ENCODE results near the gene TNFRSF11A.

Gene TNFRSF11A

DNA sequence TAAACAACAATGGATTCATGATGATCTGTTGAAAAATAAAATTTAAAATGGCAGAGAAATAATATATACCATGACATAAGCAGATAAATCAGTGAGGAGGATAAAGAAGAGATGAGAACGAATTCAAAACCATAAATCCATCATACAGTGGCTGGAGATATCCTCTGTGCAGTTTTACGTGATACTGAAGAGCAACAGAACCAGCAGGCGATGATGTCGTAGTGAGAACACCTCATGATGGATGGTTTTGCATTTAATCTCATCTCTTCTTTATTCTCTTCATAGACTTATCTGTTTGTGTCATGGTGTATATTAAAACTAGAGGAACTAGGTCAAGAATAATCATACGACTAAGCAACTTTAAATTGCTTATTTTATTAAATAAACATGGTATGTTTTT lies 56.3 kb downstream of the TNFRSF11A start:
- DNase-seq = no peak

GRCh38 chr18:62384068-62384467 lies 59.0 kb downstream of the TNFRSF11A start:
- no peak for DNase-seq

GRCh38 chr18:62384610-62385097 lies 59.5 kb downstream of the TNFRSF11A start:
- DNase-seq = no peak

DNA sequence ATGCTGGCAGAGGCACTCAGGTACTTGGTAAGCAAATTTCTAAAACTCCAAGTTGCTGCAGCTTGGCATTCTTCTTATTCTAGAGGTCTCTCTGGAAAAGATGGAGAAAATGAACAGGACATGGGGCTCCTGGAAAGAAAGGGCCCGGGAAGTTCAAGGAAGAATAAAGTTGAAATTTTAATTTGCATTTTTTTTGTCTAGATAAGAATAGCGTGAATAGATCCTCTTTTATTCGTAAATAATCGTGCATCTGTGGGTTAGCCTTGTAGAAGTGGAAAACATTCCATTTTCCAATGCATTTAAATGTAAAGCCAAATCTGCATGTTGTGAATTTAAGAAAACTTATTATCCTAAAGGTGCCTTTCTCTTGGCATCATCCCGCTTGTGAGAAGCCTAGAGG lies 61.0 kb downstream of the TNFRSF11A start:
- no peak for DNase-seq

GRCh38 chr18:62386601-62387000 lies 61.5 kb downstream of the TNFRSF11A start:
- no peak for DNase-seq

GRCh38 chr18:62387257-62387656 lies 62.1 kb downstream of the TNFRSF11A start:
- no peak for DNase-seq

DNA sequence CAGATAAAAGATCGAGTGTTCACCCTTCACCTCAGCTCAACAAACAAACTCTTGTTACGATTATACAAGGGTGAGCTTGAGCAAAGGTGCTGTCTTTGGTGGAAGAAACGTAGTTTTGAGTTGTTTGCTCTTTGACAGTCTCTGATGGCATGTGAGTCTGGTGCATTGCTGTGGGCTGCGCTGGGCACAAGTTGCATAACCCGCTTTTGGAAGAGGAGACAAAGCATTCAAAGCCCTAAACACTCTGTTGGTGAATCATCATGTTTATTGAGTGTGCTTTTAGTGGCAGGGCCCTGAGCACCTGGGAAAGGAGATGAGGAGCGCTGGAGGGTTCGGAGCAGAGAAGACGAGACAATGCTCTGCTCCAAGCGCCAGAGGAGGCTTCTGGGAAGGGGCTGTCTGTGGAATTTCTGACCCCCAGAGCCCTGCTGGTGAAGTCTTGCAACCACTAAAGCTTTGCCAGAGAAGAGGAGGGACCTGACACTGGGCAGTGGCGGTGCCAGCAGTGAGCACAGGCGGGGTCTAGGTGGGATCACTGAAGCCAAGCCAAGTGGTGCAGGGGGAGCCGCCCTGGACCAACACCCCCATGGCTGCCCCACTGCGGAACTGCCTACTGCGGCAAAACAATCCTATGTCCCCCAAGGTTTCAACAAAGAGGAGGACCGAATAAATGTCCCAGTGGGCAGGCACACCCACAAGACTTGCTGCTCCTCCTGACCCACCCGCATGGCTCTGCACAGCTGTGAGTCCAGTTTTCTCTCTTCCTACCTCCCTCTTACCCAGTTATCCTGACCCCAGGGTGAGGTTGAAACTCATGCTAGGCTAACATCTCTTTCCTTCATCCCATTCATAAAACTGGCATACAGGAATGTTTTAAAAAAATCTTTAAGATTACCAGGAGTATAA lies 64.0 kb downstream of the TNFRSF11A start:
- DNase-seq = no peak

DNA sequence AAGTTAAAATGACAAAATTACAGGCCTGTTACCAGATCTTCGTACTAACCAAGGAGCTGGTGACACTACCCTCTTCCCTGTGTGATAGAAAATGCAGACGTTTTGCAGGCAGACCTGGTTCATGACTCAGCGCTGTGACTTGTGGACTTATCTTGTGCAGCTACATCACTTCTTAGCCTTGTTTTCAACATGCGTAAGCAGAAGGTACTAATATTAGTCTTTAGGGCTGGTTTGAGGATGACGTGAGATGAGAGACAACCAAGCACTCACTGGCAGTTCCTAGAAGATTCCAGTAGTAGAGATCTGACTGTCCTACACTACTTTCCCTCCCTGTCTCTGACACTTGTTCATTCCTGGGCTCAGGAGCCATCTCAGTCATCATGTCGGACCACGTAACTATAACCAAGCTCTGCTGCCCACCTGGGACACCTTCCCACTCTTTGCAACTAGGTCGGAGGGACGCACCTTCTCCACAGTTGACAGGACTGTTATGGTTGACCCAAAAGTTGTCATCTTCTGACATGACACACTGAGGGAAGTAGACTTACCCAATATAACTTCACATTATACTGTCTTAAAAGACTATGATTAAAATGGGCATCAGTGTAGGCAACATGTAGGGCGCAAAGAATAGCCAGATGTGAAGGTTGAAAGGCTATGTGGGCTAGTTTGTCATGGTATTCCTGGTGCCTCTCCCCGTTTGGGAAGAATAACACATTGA lies 64.8 kb downstream of the TNFRSF11A start:
- no peak for DNase-seq

DNA sequence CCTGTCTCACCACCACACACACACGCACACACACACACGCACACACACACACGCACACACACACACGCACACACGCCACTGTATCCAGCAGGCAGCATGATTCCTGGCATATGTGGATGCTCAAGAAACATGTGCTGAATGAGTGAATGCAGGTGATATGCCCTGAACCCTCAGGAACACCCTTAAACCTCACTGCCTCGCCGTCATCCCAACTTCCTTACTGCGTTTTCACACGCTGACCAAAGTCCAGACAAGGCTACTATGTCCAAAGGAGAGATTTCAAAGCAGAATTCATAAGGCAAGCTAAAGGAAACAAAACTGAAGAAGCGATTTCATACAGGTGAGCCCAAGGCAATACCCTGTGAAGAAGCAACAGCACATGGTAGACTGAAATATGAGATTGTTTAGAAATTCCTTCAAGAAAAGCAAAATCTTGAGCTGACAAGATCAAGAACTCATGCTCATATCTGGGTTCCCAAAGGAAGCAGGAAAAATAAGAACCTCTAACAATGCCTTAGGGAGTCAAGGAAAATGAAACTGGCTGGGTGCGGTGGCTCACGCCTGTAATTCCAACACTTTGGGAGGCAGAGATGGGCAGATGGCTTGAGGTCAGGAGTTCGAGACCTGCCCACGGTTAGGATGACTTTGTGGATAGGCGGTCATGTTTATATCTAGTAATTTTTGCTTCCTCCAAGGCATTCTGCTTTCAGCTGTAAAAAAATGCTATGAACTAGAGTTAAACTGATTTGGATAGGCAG lies 69.1 kb downstream of the TNFRSF11A start:
- DNase-seq = no peak

DNA sequence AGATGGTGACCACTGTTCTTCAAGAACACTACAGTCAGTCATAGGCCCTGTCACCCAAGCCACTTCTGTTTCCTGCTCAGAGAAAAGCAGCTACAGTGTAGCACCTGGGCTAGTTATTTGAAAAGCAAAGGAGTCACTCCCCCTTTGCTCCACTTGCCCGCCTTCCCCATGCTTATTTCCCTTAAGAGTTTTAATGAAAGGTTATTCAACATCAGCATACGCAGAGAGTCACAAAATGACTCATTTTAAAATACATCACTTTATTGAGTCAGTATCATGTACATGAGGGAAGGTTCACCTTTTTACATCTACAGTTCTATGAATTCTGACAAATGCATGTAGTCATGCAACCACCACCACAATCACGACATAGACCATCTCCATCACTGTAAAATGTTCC lies 71.3 kb downstream of the TNFRSF11A start:
- DNase-seq = no peak

DNA sequence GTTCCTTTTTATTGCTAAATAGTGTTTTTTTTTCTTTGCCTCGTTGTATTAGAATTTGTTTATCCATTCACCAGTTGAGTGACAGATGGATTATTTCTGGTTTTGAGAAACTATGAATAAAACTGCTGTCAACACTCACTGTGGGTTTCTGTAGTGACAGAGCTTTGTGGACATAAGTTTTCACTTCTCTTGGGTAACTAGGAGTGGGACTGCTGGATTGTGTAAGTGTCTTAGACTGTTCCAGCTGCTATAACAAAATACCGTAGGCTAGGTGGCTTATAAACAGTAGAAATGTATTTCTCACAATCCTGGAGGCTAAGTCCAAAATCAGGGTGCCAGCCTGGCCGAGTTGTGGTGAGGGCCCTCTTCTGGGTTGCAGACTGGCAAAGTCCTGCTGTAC lies 71.9 kb downstream of the TNFRSF11A start:
- DNase-seq = no peak

DNA sequence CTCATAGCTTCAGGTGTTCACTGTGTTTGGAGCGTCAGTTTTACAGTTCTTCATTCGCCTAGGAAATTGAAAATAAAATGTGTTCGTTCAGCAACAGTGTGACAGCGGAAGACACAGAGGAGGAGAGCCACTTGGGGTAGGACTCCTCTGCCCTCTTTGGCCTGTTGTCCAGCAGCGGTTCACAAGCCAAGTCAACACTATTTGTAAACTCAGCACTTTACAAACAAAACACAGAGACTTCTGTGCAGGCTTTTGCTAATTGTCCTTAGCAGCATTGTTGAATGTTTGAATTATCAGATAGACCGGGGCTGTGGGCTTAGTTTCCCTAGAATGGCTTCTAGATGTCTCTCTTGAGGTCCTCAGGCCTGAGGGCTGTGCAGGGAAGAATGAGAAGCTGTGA lies 73.2 kb downstream of the TNFRSF11A start:
- DNase-seq = no peak

- no peak for DNase-seq
Observed at GRCh38 chr18:62399276-62399675, 74.2 kb downstream of the TNFRSF11A start.

DNA sequence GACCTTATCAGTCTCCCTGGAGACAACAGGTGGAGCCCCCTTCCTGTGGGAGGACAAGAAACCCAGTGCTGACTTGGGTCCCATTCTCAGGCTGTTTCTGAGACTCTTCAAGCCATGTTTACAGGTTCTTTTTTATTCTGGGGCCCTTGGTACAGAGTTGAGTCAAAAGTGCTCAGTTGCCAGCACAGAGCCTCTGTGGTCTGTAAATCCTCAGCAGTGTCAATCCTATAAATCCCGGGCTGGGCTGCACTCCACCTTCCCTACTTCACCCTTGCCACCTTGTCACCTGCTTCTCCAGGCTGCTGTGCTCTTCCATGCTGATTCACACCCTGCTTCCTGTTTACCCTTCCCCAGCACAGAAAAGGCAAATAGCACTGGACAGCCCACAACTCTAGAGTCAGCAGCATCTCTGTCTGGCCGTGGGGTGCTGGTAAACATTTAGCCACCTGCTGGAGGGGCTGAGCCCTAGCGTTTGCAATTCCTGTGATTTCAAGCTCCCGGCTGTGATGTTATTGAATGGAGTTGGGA lies 74.7 kb downstream of the TNFRSF11A start:
- DNase-seq = no peak

GRCh38 chr18:62400916-62401315 lies 75.8 kb downstream of the TNFRSF11A start:
- DNase-seq = no peak

DNA sequence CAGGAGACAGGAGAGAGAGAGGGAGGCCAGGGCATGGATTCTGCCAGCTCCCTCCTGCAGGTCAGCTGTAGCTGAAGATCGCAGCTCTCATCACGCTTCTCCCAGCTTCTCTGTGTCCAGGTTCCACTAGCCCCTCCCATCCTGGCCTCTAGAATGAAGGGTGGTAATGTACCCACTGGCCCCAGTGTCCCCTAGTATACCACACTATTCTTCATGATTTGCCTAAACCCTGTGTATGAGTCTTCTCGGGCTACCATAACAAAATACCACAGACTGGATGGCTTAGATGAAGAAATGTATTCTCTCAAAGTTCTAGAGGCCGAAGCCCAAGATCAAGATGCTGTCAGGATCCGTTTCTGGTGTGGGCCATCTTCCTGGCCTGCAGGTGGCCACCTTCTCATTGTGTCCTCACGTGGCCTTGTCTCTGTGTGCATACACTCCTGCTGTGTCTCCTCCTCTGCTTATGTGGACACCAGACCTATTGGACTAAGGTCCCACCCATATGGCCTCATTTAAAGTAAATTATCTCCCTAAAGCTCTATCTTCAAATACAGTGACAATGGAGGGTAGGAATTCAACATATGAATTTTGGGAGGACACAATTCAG lies 77.3 kb downstream of the TNFRSF11A start:
- DNase-seq = no peak

- no peak for DNase-seq
Observed at GRCh38 chr18:62403120-62403519, 78.0 kb downstream of the TNFRSF11A start.

- no peak for DNase-seq
Observed at GRCh38 chr18:62404881-62405280, 79.8 kb downstream of the TNFRSF11A start.

- DNase-seq = no peak
Observed at GRCh38 chr18:62407660-62408059, 82.5 kb downstream of the TNFRSF11A start.

DNA sequence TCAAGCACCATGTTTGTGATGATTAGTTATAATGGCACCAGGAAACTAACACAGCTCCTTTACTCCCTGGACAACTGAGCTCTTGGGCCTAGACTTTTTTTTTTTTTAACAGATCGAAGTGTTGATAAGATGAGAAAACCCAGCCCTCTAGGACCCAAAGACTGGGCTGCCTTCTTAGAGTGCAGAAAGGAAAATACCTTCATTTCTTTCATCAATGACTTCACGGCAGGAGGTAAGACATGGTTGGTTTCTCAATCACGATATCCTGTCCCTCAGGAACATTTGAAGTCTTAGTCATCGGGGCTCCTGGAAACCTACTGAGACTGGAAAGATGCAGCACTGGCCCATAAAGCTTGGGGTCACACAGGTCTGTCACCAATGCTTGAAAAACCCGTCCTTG lies 84.7 kb downstream of the TNFRSF11A start:
- DNase-seq = no peak

Data from nucleus accumbens (tissue), 56 donors.